ENCODE results near the gene ULK4.

DNA sequence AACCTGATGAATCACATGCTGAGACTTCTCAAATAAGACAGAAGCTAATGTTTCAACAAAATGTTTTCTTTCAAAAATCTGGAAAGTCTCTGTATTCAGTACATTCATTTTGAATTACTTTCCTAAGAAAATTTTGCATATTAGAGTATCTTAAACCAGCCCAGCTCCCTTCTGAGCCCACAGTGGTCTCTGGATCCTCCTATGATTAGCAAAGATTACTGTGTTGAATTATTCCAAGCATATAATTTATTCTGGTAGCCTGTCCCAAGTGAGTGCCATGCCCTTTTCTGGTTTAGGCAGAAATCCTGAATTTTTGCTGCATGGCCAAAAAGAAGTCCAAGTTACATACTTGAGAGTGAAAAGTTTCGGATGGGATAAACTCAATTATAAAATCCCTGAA, 483.6 kb downstream of the ULK4 start:
- TF ChIP-seq, protein P1, sequence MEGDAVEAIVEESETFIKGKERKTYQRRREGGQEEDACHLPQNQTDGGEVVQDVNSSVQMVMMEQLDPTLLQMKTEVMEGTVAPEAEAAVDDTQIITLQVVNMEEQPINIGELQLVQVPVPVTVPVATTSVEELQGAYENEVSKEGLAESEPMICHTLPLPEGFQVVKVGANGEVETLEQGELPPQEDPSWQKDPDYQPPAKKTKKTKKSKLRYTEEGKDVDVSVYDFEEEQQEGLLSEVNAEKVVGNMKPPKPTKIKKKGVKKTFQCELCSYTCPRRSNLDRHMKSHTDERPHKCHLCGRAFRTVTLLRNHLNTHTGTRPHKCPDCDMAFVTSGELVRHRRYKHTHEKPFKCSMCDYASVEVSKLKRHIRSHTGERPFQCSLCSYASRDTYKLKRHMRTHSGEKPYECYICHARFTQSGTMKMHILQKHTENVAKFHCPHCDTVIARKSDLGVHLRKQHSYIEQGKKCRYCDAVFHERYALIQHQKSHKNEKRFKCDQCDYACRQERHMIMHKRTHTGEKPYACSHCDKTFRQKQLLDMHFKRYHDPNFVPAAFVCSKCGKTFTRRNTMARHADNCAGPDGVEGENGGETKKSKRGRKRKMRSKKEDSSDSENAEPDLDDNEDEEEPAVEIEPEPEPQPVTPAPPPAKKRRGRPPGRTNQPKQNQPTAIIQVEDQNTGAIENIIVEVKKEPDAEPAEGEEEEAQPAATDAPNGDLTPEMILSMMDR (IDR thresholded peaks at IDR 0.05), result no peak
- no peak for TF ChIP-seq POLR2A (IDR thresholded peaks at IDR 0.05)

All from tibial nerve (tissue), 3 donors.